Measurements from ENCODE around the gene FBLN7.

Gene FBLN7

GRCh38 chr2:112216167-112216566 lies 78.0 kb downstream of the FBLN7 start:
- H3K36me3 Mint-ChIP-seq (ENCODE audit: low read depth) = peaks cover 48% of the 10 kb centered on the region
- H3K27me3 Mint-ChIP-seq (ENCODE audit: low read depth, poor library complexity) = no peaks in the 10 kb centered on the region
- no peak overlapping the region for H3K27ac Mint-ChIP-seq
- DNase-seq = no peak
- peaks cover 12% of the 10 kb centered on the region for H3K9me3 Mint-ChIP-seq
- no peak for TF ChIP-seq CTCF (IDR thresholded peaks at IDR 0.05)
- no peaks in the 10 kb centered on the region for H3K4me1 Mint-ChIP-seq
- H3K4me3 Mint-ChIP-seq = no peak overlapping the region

GRCh38 chr2:112217854-112218253 lies 79.7 kb downstream of the FBLN7 start:
- Mint-ChIP-seq H3K27me3 (ENCODE audit: low read depth, poor library complexity) (no peaks in the 10 kb centered on the region), H3K27ac (no peak overlapping the region), H3K4me3 (no peak overlapping the region), H3K4me1 (no peaks in the 10 kb centered on the region), H3K9me3 (peaks cover 8% of the 10 kb centered on the region), H3K36me3 (ENCODE audit: low read depth) (peaks cover 31% of the 10 kb centered on the region)
- DNase-seq = no peak
- no peak for TF ChIP-seq CTCF (IDR thresholded peaks at IDR 0.05)

GRCh38 chr2:112220186-112220585 lies 82.0 kb downstream of the FBLN7 start:
- Mint-ChIP-seq H3K27ac (no peak overlapping the region), H3K36me3 (ENCODE audit: low read depth) (peaks cover 26% of the 10 kb centered on the region), H3K4me1 (no peaks in the 10 kb centered on the region), H3K27me3 (ENCODE audit: low read depth, poor library complexity) (no peaks in the 10 kb centered on the region), H3K4me3 (no peak overlapping the region), H3K9me3 (no peaks in the 10 kb centered on the region)
- no peak for DNase-seq
- TF ChIP-seq CTCF (IDR thresholded peaks at IDR 0.05) = no peak

- TF ChIP-seq CTCF (IDR thresholded peaks at IDR 0.05) = no peak
- Mint-ChIP-seq H3K27ac (no peak overlapping the region), H3K36me3 (ENCODE audit: low read depth) (peaks cover 24% of the 10 kb centered on the region), H3K4me1 (no peaks in the 10 kb centered on the region), H3K9me3 (no peaks in the 10 kb centered on the region), H3K27me3 (ENCODE audit: low read depth, poor library complexity) (no peaks in the 10 kb centered on the region), H3K4me3 (no peak overlapping the region)
- DNase-seq = no peak
These were observed 82.6 kb downstream of the FBLN7 start for GRCh38 chr2:112220831-112221230.

GRCh38 chr2:112229348-112229747 lies 91.2 kb downstream of the FBLN7 start:
- Mint-ChIP-seq H3K4me3 (no peak overlapping the region), H3K36me3 (ENCODE audit: low read depth) (peaks cover 62% of the 10 kb centered on the region), H3K27ac (no peak overlapping the region), H3K9me3 (no peaks in the 10 kb centered on the region), H3K4me1 (no peaks in the 10 kb centered on the region), H3K27me3 (ENCODE audit: low read depth, poor library complexity) (no peaks in the 10 kb centered on the region)
- no peak for DNase-seq
- no peak for TF ChIP-seq CTCF (IDR thresholded peaks at IDR 0.05)

GRCh38 chr2:112230371-112230770 lies 92.2 kb downstream of the FBLN7 start:
- H3K36me3 Mint-ChIP-seq (ENCODE audit: low read depth) = peaks cover 61% of the 10 kb centered on the region
- no peak for DNase-seq
- no peaks in the 10 kb centered on the region for H3K27me3 Mint-ChIP-seq (ENCODE audit: low read depth, poor library complexity)
- no peaks in the 10 kb centered on the region for H3K9me3 Mint-ChIP-seq
- H3K27ac Mint-ChIP-seq = no peak overlapping the region
- no peaks in the 10 kb centered on the region for H3K4me1 Mint-ChIP-seq
- H3K4me3 Mint-ChIP-seq = no peak overlapping the region
- TF ChIP-seq CTCF (IDR thresholded peaks at IDR 0.05) = no peak

Data from nephron progenitor cell (in vitro differentiated cells).